ENCODE results near the gene TOMM70. TPM values are rescaled to one million over a fixed set of nuclear protein-coding genes. Genes with fewer than 3 reads are reported as not detected.

TOMM70 gene
- total RNA-seq, 1 donor from 2014 or later: 125 TPM

GRCh38 chr3:100411091-100411982 lies 10.4 kb upstream of the TOMM70 start:
- no peak for DNase-seq

DNA sequence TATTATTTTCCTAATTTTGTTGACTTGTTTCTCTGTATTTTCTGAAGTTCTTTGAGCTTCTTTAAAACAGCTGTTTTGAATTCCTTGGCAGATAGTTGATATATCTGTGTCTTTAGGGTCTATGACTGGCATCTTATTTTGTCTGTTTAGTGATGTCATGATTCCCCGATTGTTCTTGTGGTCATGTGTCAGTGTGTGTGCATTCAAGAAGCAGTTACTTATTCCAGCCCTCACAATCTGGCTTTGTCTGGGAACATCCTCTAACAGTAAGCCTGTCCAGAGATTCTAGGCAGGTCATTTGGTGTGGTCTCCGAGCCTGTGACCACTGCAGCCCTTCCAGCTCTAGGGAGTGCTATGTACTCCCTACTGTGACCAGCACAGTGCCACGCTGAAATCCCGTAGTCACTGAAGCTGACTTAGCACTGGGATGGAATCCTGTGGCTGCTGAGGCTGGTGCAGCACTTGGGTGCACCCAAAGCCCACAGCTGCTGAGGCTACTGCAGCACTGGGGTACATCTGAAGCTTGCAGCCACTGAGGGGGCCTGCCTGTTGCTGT lies 7.2 kb upstream of the TOMM70 start:
- no peak for DNase-seq

DNA sequence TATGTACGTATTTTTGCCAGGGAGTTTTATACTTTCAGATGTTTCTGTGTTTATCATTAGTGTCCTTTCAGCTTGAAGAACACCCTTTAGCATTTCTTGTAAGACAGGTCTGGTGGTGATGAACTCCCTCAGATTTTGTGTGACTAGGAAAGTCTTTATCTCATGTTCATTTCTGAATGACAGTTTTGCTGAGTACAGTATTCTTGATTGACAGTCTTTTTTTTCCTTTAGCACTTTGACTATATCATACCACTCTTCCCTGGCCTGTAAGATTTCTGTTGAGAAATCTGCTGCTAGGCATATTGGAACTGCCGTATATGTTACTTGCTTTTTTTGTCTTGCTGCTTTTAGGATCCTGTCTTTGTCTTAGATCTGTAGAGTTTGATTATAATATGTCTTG lies 6.3 kb upstream of the TOMM70 start:
- no peak for DNase-seq

DNA sequence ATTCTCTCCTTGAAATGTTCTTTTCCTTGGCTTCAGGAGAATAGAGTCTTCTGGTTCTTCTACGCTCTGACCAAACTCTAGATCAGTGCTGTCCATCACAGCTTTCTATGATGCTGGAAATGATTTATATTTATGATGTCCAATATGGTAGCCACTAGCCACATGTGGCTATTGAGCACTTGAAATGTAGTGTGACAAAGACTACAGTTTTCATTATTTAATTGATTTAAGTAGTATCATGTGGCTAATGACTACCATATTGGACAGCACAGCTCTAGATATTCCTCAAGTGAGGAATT lies 3.3 kb upstream of the TOMM70 start:
- no peak for DNase-seq

GRCh38 chr3:100403362-100404249 lies 2.7 kb upstream of the TOMM70 start:
- no peak for DNase-seq

DNA sequence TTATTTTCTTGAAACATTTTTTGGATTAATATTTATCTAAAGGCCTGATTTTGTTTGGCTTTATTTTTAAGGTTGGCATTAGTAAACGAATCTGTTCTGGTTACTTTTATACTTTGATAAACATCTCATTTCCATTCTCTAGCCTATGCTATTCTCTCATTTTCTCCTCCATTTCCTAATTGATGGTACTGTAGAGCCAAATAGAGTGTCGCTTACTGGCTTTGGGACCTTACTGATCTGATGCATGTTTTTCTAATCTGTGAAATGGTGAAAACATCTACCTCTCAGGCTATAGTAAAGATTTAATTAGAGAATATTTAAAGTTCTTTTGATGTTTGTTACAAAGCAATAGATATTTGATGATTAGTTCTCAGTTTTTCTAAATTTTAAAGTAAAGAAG lies 2.0 kb upstream of the TOMM70 start:
- DNase-seq: no peak

DNA sequence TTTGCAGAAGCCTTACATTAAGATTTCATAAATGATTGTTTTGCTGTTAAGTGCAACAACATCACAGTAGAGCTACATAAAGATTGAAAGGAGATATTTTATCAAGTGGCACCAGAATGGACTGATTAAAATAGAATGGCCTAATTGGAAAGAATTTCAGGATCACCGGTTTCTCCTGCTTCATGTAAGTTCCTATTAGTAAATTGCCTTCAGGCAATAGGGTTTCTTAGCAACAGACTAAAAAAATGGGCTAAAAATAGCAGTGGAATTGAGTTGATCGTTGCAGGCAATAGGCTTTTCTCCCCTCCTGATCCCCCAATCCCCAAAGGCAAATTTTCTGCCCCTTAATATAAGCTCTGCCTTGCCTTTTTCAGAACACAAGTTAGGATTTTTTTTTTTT lies 1.4 kb upstream of the TOMM70 start:
- DNase-seq: no peak

- DNase-seq: peak; percentile 50
Measured at GRCh38 chr3:100401674-100402041, 769 bp upstream of the TOMM70 start.

- no peak for DNase-seq
Measured at GRCh38 chr3:100400419-100400779, 490 bp downstream of the TOMM70 start.

GRCh38 chr3:100399341-100400071 lies 1.4 kb downstream of the TOMM70 start:
- no peak for DNase-seq

DNA sequence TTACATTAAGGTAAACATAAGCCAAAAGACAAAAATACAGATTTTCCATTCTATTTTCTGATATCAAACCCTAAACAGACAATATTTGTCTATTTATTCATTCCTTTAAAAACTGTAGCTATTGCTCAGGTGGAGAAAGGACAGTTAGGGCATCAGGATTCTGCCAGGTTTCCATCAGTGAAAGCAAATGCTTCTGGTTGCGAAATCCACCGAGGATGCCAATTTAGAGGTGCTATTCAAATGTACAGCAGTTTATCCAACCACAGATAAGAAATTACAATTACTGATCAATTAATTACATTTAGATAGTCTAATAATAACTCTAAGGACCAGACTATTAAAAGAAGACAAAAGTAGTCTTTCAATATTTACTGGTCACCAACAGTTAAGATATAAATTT lies 3.9 kb downstream of the TOMM70 start:
- no peak for DNase-seq

- DNase-seq: no peak
Measured at GRCh38 chr3:100395679-100396431, 5.0 kb downstream of the TOMM70 start.

GRCh38 chr3:100389025-100389424 lies 11.9 kb downstream of the TOMM70 start:
- no peak for DNase-seq

DNA sequence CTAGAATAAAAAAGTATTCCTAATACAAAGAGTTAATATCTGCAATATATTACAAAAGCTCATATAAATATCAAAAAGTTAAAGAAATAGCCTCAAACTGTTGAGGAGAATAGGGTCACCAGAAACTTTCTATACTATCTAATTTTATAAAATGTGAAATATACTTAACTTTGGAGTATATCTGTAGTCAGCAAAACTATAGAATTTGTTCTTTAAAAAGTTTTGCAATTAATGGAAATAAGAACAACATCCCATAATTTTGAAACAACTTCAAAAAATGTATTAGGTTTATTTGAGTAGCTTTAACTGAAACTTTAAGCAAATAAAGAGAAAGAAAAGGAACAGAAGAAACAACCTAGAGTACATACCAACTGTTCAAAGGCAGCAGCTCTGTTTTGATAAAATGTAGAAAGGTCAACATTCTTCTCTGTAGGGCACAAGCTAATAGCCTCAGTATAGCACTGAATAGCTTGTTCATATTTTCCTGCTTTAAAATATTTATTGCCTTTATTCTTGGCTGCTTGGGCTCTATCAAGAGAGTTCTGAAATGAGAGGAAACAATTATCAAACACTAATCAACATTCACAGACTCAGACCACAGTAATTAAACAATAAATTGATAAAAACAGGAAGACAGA lies 14.3 kb downstream of the TOMM70 start:
- no peak for DNase-seq

- no peak for DNase-seq
Measured at GRCh38 chr3:100384733-100385525, 16.0 kb downstream of the TOMM70 start.

GRCh38 chr3:100376301-100376700 lies 24.6 kb downstream of the TOMM70 start:
- DNase-seq: no peak

DNA sequence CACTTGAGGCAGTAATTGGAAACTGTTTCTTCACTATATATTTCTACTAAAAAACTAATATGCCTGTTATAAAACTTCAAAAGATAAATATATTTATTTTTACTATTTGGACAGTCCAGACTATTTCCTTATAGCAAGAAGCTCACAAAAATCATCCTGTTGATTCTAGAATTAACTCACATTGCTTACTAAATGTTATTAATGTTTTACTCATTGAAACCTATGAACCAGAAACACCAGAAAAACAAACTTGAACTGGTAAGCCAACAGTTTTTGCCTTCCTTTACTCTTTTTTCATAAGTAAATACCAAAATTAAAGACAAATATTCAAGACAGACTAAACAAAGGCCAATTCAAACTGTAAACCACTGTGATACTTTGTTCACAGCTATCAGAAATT lies 26.4 kb downstream of the TOMM70 start:
- DNase-seq: no peak

- no peak for DNase-seq
Measured at GRCh38 chr3:100370756-100371155, 30.1 kb downstream of the TOMM70 start.

DNA sequence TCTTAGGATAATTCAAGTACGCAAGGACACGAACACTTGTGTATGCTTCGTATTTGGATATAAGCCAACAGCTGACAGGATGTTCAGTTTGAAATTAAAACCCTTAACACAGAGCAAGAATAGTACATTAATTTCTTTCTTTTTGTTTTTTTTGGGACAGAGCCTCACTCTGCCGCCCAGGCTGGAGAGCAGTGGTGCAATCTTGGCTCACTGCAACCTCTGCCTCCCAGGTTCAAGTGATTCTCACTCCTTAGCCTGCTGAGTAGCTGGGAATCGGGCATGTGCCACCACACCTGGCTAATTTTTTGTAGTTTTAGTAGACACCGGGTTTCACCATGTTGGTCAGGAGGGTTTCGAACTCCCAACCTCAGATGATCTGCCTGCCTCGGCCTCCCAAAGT lies 32.4 kb downstream of the TOMM70 start:
- DNase-seq: no peak

DNA sequence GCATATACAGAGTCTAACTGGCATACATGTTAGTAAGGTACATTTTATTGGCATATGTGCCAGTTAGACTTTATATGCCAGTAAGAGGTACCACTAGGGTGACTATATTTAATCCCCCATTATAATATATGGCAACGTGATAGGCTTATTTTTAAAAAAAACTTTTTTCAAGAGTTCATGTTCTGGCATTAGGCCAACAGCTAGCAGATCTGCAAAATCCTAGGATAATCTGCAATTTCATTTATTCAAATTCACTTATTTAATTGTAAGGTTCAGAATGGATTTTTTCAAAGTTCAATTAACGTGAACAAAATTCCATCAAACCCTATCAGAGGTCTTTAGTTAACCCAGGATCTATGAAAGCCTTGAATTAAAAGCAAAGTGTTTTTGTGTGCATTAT lies 34.5 kb downstream of the TOMM70 start:
- DNase-seq: no peak

- DNase-seq: no peak
Measured at GRCh38 chr3:100364421-100364820, 36.5 kb downstream of the TOMM70 start.
